HCT116 (cell line): ENCODE results near the gene C1orf21. TPM values are rescaled to one million over a fixed set of nuclear protein-coding genes. Genes with fewer than 3 reads are reported as not detected.

Source experiments
- ATAC-seq: fragments of 200-7000 bp; cut with Tn5 transposase; 2 replicates; pipeline ENCODE4 v1.9.1; 2020; ENCODE audit warnings: mild to moderate bottlenecking, moderate library complexity
- BruUV-seq: library from RNA; stranded (reverse); fragments of 400-500 nt; replicated peaks from 2 replicates; lab custom pipeline; 2021; lab: Mats Ljungman, UMichigan
- CTCF ChIA-PET: fragments of 300-600 bp; sonication (Branson Sonifier 250); formaldehyde crosslinking; loops from one replicate; lab custom pipeline; 2021; ENCODE audit warnings: antibody characterized with exemption; lab: Charles Lee
- POLR2A ChIA-PET: fragments of 300-600, 350-600 bp; sonication (Branson Sonifier 250); formaldehyde crosslinking; loops from one replicate; lab custom pipeline; 2021; ENCODE audit warnings: antibody characterized with exemption; lab: Charles Lee
- RAD21 ChIA-PET, 2 experiments: fragments of 300-600 bp; sonication (Branson Sonifier 250); formaldehyde crosslinking; loops; one replicate each; lab custom pipeline; 2023; ENCODE audit warnings: low total read pairs in 2 of 2; ENCODE audit not compliant: uncharacterized antibody in 2 of 2, unreplicated experiment in 2 of 2, low non-redundant PET in 1 of 2; lab: Charles Lee
- DNase-seq: peaks from one replicate; pipeline ENCODE4 v3.0.0-alpha.2; 2010; ENCODE audit warnings: low read depth, low spot score
- H2AFZ ChIP-seq: fragments of 200-600 bp; shearing (Covaris generic), sonication (generic); 2 replicates; pipeline ENCODE4 v1.6.1; 2017; ENCODE audit warnings: low read depth, mixed run types, mixed read lengths, antibody characterized with exemption, low read length; ENCODE audit not compliant: poor library complexity, severe bottlenecking
- H3K27ac ChIP-seq: 2 replicates; pipeline ENCODE4 v1.5.1; 2012; ENCODE audit warnings: low read depth, low read length
- H3K27me3 ChIP-seq: fragments of 200-600 bp; sonication (generic); 2 replicates; pipeline ENCODE4 v1.6.1; 2016; ENCODE audit warnings: mixed run types, low read length, mixed read lengths; ENCODE audit not compliant: insufficient read depth
- H3K36me3 ChIP-seq, 2 experiments: fragments of 200-500 bp in 1 of 2; fragments of 200-600 bp in 1 of 2; sonication (Bioruptor generic) in 1 of 2; sonication (generic) in 1 of 2; 2 replicates each; pipeline versions ENCODE4 v1.5.1 to v1.6.1; 2014 to 2016; ENCODE audit warnings: low read length in 2 of 2, inconsistent platforms in 1 of 2, mixed read lengths in 1 of 2, mixed run types in 1 of 2; ENCODE audit not compliant: insufficient read depth in 2 of 2, control insufficient read depth in 1 of 2
- H3K4me1 ChIP-seq, 2 experiments: fragments of 200-600 bp in 1 of 2; sonication (generic) in 1 of 2; 2 replicates each; pipeline versions ENCODE4 v1.5.1 to v1.6.1; 2012 to 2017; ENCODE audit warnings: low read length in 2 of 2, inconsistent platforms in 1 of 2, mild to moderate bottlenecking in 1 of 2, mixed read lengths in 1 of 2, mixed run types in 1 of 2, moderate library complexity in 1 of 2; ENCODE audit not compliant: insufficient read depth in 2 of 2, control insufficient read depth in 1 of 2
- H3K4me2 ChIP-seq: fragments of 200-600 bp; sonication (generic); 2 replicates; pipeline ENCODE4 v1.6.1; 2017; ENCODE audit warnings: mixed run types, low read length, mixed read lengths
- H3K4me3 ChIP-seq, 2 experiments: fragments of 200-600 bp in 1 of 2; sonication (generic) in 1 of 2; replicated peaks in 1 of 2; 2 replicates each; pipeline ENCODE4 v1.5.1; 2011 to 2016; ENCODE audit warnings: low read length in 2 of 2, control low read depth in 1 of 2, low read depth in 1 of 2, mild to moderate bottlenecking in 1 of 2, mixed read lengths in 1 of 2, mixed run types in 1 of 2
- H3K79me2 ChIP-seq: fragments of 200-600 bp; sonication (generic); 2 replicates; pipeline ENCODE4 v1.6.1; 2017; ENCODE audit warnings: mild to moderate bottlenecking, mixed run types, low read length, moderate library complexity, mixed read lengths; ENCODE audit not compliant: insufficient read depth
- H3K9ac ChIP-seq: fragments of 200-600 bp; sonication (generic); 2 replicates; pipeline ENCODE4 v1.6.1; 2016; ENCODE audit warnings: low read length, mixed read lengths
- H3K9me2 ChIP-seq: fragments of 200-600 bp; sonication (generic), shearing (Covaris generic); 2 replicates; pipeline ENCODE4 v1.6.1; 2017; ENCODE audit warnings: mixed run types, mild to moderate bottlenecking, moderate library complexity; ENCODE audit not compliant: insufficient read depth
- H3K9me3 ChIP-seq, 2 experiments: fragments of 200-500 bp in 1 of 2; fragments of 200-600 bp in 1 of 2; sonication (Bioruptor generic) in 1 of 2; sonication (generic) in 1 of 2; 2 replicates each; pipeline ENCODE4 v1.6.1; 2014 to 2017; ENCODE audit warnings: low read length in 2 of 2, mixed read lengths in 2 of 2, inconsistent platforms in 1 of 2, low read depth in 1 of 2, mild to moderate bottlenecking in 1 of 2, mixed run types in 1 of 2, moderate library complexity in 1 of 2; ENCODE audit not compliant: control insufficient read depth in 1 of 2, insufficient read depth in 1 of 2
- H4K20me1 ChIP-seq: fragments of 200-600 bp; sonication (generic), shearing (Covaris generic); 2 replicates; pipeline ENCODE4 v1.6.1; 2017; ENCODE audit warnings: mixed run types, mild to moderate bottlenecking, moderate library complexity; ENCODE audit not compliant: insufficient read depth
- CBX3 ChIP-seq: IDR thresholded peaks from 2 replicates; pipeline ENCODE4 v1.6.1; 2012; ENCODE audit warnings: low read depth
- EGR1 ChIP-seq: IDR thresholded peaks from 2 replicates; pipeline ENCODE4 v1.6.1; 2012; ENCODE audit warnings: low read depth
- ELF1 ChIP-seq: IDR thresholded peaks from 2 replicates; pipeline ENCODE4 v1.6.1; 2012; ENCODE audit warnings: low read depth, borderline replicate concordance
- JUND ChIP-seq: IDR thresholded peaks from 2 replicates; pipeline ENCODE4 v1.6.1; 2012
- MAX ChIP-seq: IDR thresholded peaks from 2 replicates; pipeline ENCODE4 v1.6.1; 2012
- SP1 ChIP-seq: IDR thresholded peaks from 2 replicates; pipeline ENCODE4 v1.6.1; 2012; ENCODE audit warnings: low read depth
- TCF7L2 ChIP-seq: IDR thresholded peaks from 2 replicates; pipeline ENCODE4 v1.7.0; 2011; ENCODE audit warnings: borderline replicate concordance, inconsistent platforms; ENCODE audit not compliant: insufficient read depth, insufficient read length; ENCODE audit errors: extremely low read depth
- ZFX ChIP-seq: fragments of 450-650 bp; IDR thresholded peaks from 2 replicates; pipeline ENCODE4 v1.6.1; 2017
- intact Hi-C: fragments of 100-400 bp; cut with micrococcal nuclease; formaldehyde crosslinking; loops from 2 replicates; pipeline ENCODE4 v1.10.0; 2022
- total RNA-seq: library from RNA; stranded (reverse); gene quantifications from one replicate; pipeline ENCODE4 v1.2.1, GENCODE V29; 2021; ENCODE audit not compliant: unreplicated experiment
- TF ChIP-seq, protein P1 (sequence below): IDR thresholded peaks from 2 replicates; pipeline ENCODE4 v1.6.1; 2012
- TF ChIP-seq, protein P2 (sequence below), 3 experiments: fragments of 200-600 bp in 1 of 3; sonication (generic) in 1 of 3; IDR thresholded peaks in 2 of 3; conservative IDR thresholded peaks in 1 of 3; 2 replicates each; pipeline ENCODE4 v1.5.1; 2012 to 2017; ENCODE audit warnings: low read depth in 2 of 3, low read length in 2 of 3, antibody characterized with exemption in 1 of 3, borderline replicate concordance in 1 of 3, control low read depth in 1 of 3, mild to moderate bottlenecking in 1 of 3, mixed read lengths in 1 of 3, mixed run types in 1 of 3, moderate library complexity in 1 of 3; ENCODE audit not compliant: insufficient read depth in 1 of 3

C1orf21 gene
- total RNA-seq, 1 experiment from 2014 or later: 8.9 TPM

- Histone ChIP-seq H3K79me2 (no peaks in the 10 kb centered on the region), H3K36me3 (no peaks in the 10 kb centered on the region), H3K9ac (no peak overlapping the region), H3K4me2 (no peak overlapping the region), H3K9me2 (no peaks in the 10 kb centered on the region), H3K27ac (no peak overlapping the region), H2AFZ (no peak overlapping the region), H3K9me3 (no peaks in the 10 kb centered on the region), H3K4me1 (peaks cover 4 to 10% of the 10 kb centered on the region in 2 experiments; a peak in 2 of 4 replicates), H3K4me3 (no peak overlapping the region)
- ATAC-seq (no peak), DNase-seq (no peak)
- intact Hi-C loops: no loop called here
- ChIA-PET CTCF (no interaction called here), POLR2A (no interaction called here)
- no TSS peak for BruUV-seq
- no peak for TF ChIP-seq ELF1
- no peak for TF ChIP-seq ZFX
- TF ChIP-seq, protein P1, sequence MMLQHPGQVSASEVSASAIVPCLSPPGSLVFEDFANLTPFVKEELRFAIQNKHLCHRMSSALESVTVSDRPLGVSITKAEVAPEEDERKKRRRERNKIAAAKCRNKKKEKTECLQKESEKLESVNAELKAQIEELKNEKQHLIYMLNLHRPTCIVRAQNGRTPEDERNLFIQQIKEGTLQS: no peak
- TF ChIP-seq EGR1: no peak
- TF ChIP-seq, all 23 proteins: peak for 0
- no peaks in the 10 kb centered on the region for H3K27me3 ChIP-seq
- no peaks in the 10 kb centered on the region for H4K20me1 ChIP-seq
- RAD21 ChIA-PET: no interaction called here
These were observed 92.8 kb downstream of the C1orf21 start for GRCh38 chr1:184479435-184480167.

DNA sequence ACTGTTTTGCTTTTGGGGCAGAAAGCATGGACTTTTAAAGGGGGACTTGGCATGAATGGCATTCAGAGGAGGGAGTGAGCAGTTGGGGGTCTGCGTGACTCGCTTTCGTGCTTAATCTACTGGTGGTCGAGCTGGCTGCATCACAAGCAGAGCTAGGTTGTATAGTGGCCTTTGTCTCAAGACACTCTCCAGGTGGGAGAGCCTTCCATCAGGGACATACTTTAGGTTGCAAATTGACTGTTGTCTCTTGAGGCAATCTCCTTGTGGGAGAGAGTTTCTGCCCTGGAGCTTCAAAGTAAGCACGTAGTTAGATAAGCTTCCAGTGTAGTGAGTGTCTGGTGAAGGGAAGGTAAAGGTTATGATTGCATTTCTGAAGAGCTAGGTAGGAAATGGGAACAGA lies 93.9 kb downstream of the C1orf21 start:
- Histone ChIP-seq H3K36me3 (no peaks in the 10 kb centered on the region), H2AFZ (no peak overlapping the region), H3K9ac (no peak overlapping the region), H3K79me2 (no peaks in the 10 kb centered on the region), H3K4me2 (no peak overlapping the region), H3K9me3 (no peaks in the 10 kb centered on the region), H4K20me1 (no peaks in the 10 kb centered on the region), H3K27ac (no peak overlapping the region), H3K9me2 (no peaks in the 10 kb centered on the region), H3K27me3 (no peaks in the 10 kb centered on the region), H3K4me3 (no peak overlapping the region), H3K4me1 (peaks cover 4 to 10% of the 10 kb centered on the region in 2 experiments; a peak in 2 of 4 replicates)
- ATAC-seq (no peak), DNase-seq (no peak)
- ChIA-PET CTCF (no interaction called here), RAD21 (no interaction called here), POLR2A (no interaction called here)
- TF ChIP-seq JUND (no peak), TCF7L2 (no peak), SP1 (no peak), CBX3 (no peak), MAX (no peak)
- TF ChIP-seq, protein P2, sequence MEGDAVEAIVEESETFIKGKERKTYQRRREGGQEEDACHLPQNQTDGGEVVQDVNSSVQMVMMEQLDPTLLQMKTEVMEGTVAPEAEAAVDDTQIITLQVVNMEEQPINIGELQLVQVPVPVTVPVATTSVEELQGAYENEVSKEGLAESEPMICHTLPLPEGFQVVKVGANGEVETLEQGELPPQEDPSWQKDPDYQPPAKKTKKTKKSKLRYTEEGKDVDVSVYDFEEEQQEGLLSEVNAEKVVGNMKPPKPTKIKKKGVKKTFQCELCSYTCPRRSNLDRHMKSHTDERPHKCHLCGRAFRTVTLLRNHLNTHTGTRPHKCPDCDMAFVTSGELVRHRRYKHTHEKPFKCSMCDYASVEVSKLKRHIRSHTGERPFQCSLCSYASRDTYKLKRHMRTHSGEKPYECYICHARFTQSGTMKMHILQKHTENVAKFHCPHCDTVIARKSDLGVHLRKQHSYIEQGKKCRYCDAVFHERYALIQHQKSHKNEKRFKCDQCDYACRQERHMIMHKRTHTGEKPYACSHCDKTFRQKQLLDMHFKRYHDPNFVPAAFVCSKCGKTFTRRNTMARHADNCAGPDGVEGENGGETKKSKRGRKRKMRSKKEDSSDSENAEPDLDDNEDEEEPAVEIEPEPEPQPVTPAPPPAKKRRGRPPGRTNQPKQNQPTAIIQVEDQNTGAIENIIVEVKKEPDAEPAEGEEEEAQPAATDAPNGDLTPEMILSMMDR (IDR thresholded peaks at IDR 0.05 in 2 of 3, conservative IDR thresholded peaks at IDR 0.05 in 1 of 3; ENCODE audit: borderline replicate concordance in 1 of 3, insufficient read depth in 1 of 3, low read depth in 2 of 3, low read length in 2 of 3): no peak
- BruUV-seq: no TSS peak
- intact Hi-C loops: no loop called here
